H1 (cell line): ENCODE measurements around the gene MUC5B. TPM values are rescaled to one million over a fixed set of nuclear protein-coding genes. Genes with fewer than 3 reads are reported as not detected.

Experiments used
- CTCF ChIA-PET: fragments of 300-600 bp; sonication (Branson Sonifier 250); formaldehyde crosslinking; loops from one replicate; lab custom pipeline; 2021; ENCODE audit not compliant: partially characterized antibody; lab: Charles Lee
- POLR2A ChIA-PET: fragments of 300-600 bp; sonication (Branson Sonifier 250); formaldehyde crosslinking; loops from one replicate; lab custom pipeline; 2021; ENCODE audit warnings: inconsistent platforms; ENCODE audit not compliant: partially characterized antibody; lab: Charles Lee
- DNase-seq, 2 experiments: peaks; one replicate each; pipeline versions ENCODE4 v3.0.0 to v3.0.0-alpha.2; 2010 to 2022; ENCODE audit warnings: low spot score in 2 of 2, low read depth in 1 of 2, mixed read lengths in 1 of 2
- FAIRE-seq: peaks from 2 replicates; lab custom pipeline; 2011; peaks lifted over from hg19 to GRCh38; lab: Jason Lieb, UNC
- H2AFZ ChIP-seq: 2 replicates; pipeline ENCODE4 v1.8.1; 2012; ENCODE audit warnings: low read length, inconsistent platforms
- H2AK5ac ChIP-seq: 2 replicates; pipeline ENCODE4 v1.6.1; 2013; ENCODE audit warnings: low read depth, low read length
- H2BK120ac ChIP-seq: replicated peaks from 2 replicates; pipeline ENCODE3; 2013; ENCODE audit warnings: low read depth, low read length, inconsistent platforms
- H2BK12ac ChIP-seq: 2 replicates; pipeline ENCODE4 v1.6.1; 2013; ENCODE audit warnings: low read depth, low read length
- H2BK15ac ChIP-seq: 2 replicates; pipeline ENCODE4 v1.6.1; 2013; ENCODE audit warnings: low read length
- H2BK20ac ChIP-seq: 2 replicates; pipeline ENCODE4 v1.6.1; 2013; ENCODE audit warnings: low read length
- H2BK5ac ChIP-seq: 2 replicates; pipeline ENCODE4 v1.6.1; 2013; ENCODE audit warnings: low read depth, low read length
- H3K14ac ChIP-seq: 2 replicates; pipeline ENCODE4 v1.6.1; 2013; ENCODE audit warnings: inconsistent platforms; ENCODE audit not compliant: insufficient read length
- H3K18ac ChIP-seq: 2 replicates; pipeline ENCODE4 v1.6.1; 2013; ENCODE audit warnings: low read length; ENCODE audit errors: extremely low read depth
- H3K23ac ChIP-seq: 2 replicates; pipeline ENCODE4 v1.6.1; 2013; ENCODE audit warnings: inconsistent platforms; ENCODE audit not compliant: insufficient read length
- H3K23me2 ChIP-seq: 2 replicates; pipeline ENCODE4 v1.6.1; 2013; ENCODE audit warnings: low read depth, low read length
- H3K27ac ChIP-seq: 2 replicates; pipeline ENCODE4 v1.6.1; 2011; ENCODE audit warnings: low read depth, low read length, inconsistent platforms
- H3K27me3 ChIP-seq, 4 experiments: replicated peaks in 1 of 4; 1 replicate in 1 of 4; 2 replicates in 3 of 4; pipeline versions ENCODE4 v1.6.1 to v1.8.1; 2011 to 2013; ENCODE audit warnings: low read length in 3 of 4, mild to moderate bottlenecking in 3 of 4, inconsistent platforms in 2 of 4, mixed read lengths in 2 of 4, moderate library complexity in 1 of 4; ENCODE audit not compliant: control insufficient read depth in 3 of 4, insufficient read depth in 3 of 4; ENCODE audit errors: extremely low read depth in 1 of 4
- H3K36me3 ChIP-seq, 4 experiments: 2 replicates each; pipeline versions ENCODE4 v1.6.1 to v1.8.1; 2011 to 2013; ENCODE audit warnings: mild to moderate bottlenecking in 4 of 4, low read length in 3 of 4, moderate library complexity in 2 of 4, control low read depth in 1 of 4, inconsistent platforms in 1 of 4; ENCODE audit not compliant: insufficient read depth in 4 of 4, control insufficient read depth in 2 of 4
- H3K4ac ChIP-seq: replicated peaks from 2 replicates; pipeline ENCODE3; 2013; ENCODE audit warnings: low read length, low read depth, mixed read lengths, inconsistent platforms; ENCODE audit not compliant: insufficient read length
- H3K4me1 ChIP-seq, 4 experiments: replicated peaks in 1 of 4; 1 replicate in 1 of 4; 2 replicates in 3 of 4; pipeline versions ENCODE4 v1.6.1 to v1.8.1; 2011 to 2013; ENCODE audit warnings: low read length in 3 of 4, inconsistent platforms in 2 of 4, mixed read lengths in 1 of 4; ENCODE audit not compliant: insufficient read depth in 4 of 4, control insufficient read depth in 3 of 4
- H3K4me2 ChIP-seq, 2 experiments: 2 replicates each; pipeline versions ENCODE4 v1.6.1 to v1.8.1; 2011 to 2013; ENCODE audit warnings: low read depth in 2 of 2, low read length in 2 of 2, control low read depth in 1 of 2, inconsistent platforms in 1 of 2, mild to moderate bottlenecking in 1 of 2; ENCODE audit not compliant: insufficient read depth in 1 of 2
- H3K4me3 ChIP-seq, 4 experiments: fragments of 200-600, 300-600 bp in 1 of 4; sonication (generic), shearing (Covaris generic), sonication (Bioruptor Twin) in 1 of 4; 2 replicates each; pipeline versions ENCODE4 v1.5.1 to v1.8.1; 2011 to 2016; ENCODE audit warnings: low read length in 4 of 4, low read depth in 3 of 4, control low read depth in 2 of 4, inconsistent platforms in 2 of 4, mild to moderate bottlenecking in 2 of 4, mixed read lengths in 1 of 4, moderate library complexity in 1 of 4; ENCODE audit not compliant: insufficient read depth in 2 of 4; ENCODE audit errors: extremely low read depth in 1 of 4
- H3K56ac ChIP-seq: replicated peaks from 2 replicates; pipeline ENCODE3; 2013; ENCODE audit warnings: low read depth, mild to moderate bottlenecking, mixed read lengths, low read length, inconsistent platforms; ENCODE audit not compliant: insufficient read length
- H3K79me1 ChIP-seq: 2 replicates; pipeline ENCODE4 v1.6.1; 2013; ENCODE audit warnings: low read depth, low read length, control low read depth
- H3K79me2 ChIP-seq, 2 experiments: 2 replicates each; pipeline versions ENCODE4 v1.6.1 to v1.8.1; 2012 to 2013; ENCODE audit warnings: low read length in 2 of 2, mild to moderate bottlenecking in 2 of 2, inconsistent platforms in 1 of 2; ENCODE audit not compliant: insufficient read depth in 2 of 2, control insufficient read depth in 1 of 2
- H3K9ac ChIP-seq, 4 experiments: replicated peaks in 1 of 4; 1 replicate in 1 of 4; 2 replicates in 3 of 4; pipeline versions ENCODE4 v1.6.1 to v1.8.1; 2011 to 2013; ENCODE audit warnings: low read depth in 3 of 4, low read length in 3 of 4, control low read depth in 2 of 4, mild to moderate bottlenecking in 2 of 4, moderate library complexity in 2 of 4, inconsistent platforms in 1 of 4; ENCODE audit errors: extremely low read depth in 1 of 4
- H3K9me3 ChIP-seq, 2 experiments: 2 replicates each; pipeline versions ENCODE4 v1.6.1 to v1.8.1; 2012 to 2013; ENCODE audit warnings: mild to moderate bottlenecking in 2 of 2, moderate library complexity in 2 of 2, control low read depth in 1 of 2, inconsistent platforms in 1 of 2, low read depth in 1 of 2, low read length in 1 of 2, mixed read lengths in 1 of 2; ENCODE audit not compliant: insufficient read depth in 2 of 2
- H4K20me1 ChIP-seq, 2 experiments: replicated peaks in 1 of 2; 2 replicates each; pipeline versions ENCODE3 to v1.8.1; 2011 to 2013; ENCODE audit warnings: inconsistent platforms in 2 of 2, low read length in 2 of 2, mild to moderate bottlenecking in 1 of 2; ENCODE audit not compliant: insufficient read depth in 2 of 2, control insufficient read depth in 1 of 2
- H4K5ac ChIP-seq: 2 replicates; pipeline ENCODE4 v1.6.1; 2013; ENCODE audit warnings: low read length, low read depth, mixed read lengths, inconsistent platforms; ENCODE audit not compliant: insufficient read length
- H4K8ac ChIP-seq: 2 replicates; pipeline ENCODE4 v1.8.0; 2013; ENCODE audit warnings: mild to moderate bottlenecking, moderate library complexity, low read length, inconsistent platforms; ENCODE audit not compliant: insufficient read depth; ENCODE audit errors: extremely low read depth
- H4K91ac ChIP-seq: replicated peaks from 2 replicates; pipeline ENCODE3; 2013; ENCODE audit warnings: low read length, mixed read lengths, inconsistent platforms; ENCODE audit not compliant: insufficient read length
- ASH2L ChIP-seq: fragments of 200-600, 300-600 bp; sonication (generic); IDR thresholded peaks from one replicate; pipeline ENCODE4 v1.7.1; 2017; ENCODE audit warnings: low read length
- CHD1 ChIP-seq: IDR thresholded peaks from 2 replicates; pipeline ENCODE4 v1.6.1; 2012; ENCODE audit warnings: low read depth, low read length, improper control_type of control experiment
- EGR1 ChIP-seq: IDR thresholded peaks from 2 replicates; pipeline ENCODE4 v1.6.1; 2011; ENCODE audit warnings: low read depth, low read length, borderline replicate concordance
- GTF2F1 ChIP-seq: IDR thresholded peaks from 2 replicates; pipeline ENCODE4 v1.6.1; 2012; ENCODE audit warnings: low read depth, low read length, improper control_type of control experiment, borderline replicate concordance
- POLR2AphosphoS5 ChIP-seq: IDR thresholded peaks from 2 replicates; pipeline ENCODE4 v1.6.1; 2011; ENCODE audit warnings: low read depth, low read length
- RAD21 ChIP-seq, 2 experiments: IDR thresholded peaks in 1 of 2; conservative IDR thresholded peaks in 1 of 2; 2 replicates each; pipeline ENCODE4 v1.6.1; 2011; ENCODE audit warnings: low read depth in 2 of 2, low read length in 2 of 2, improper control_type of control experiment in 1 of 2, inconsistent platforms in 1 of 2, mild to moderate bottlenecking in 1 of 2, moderate library complexity in 1 of 2
- SIN3A ChIP-seq, 2 experiments: IDR thresholded peaks in 1 of 2; conservative IDR thresholded peaks in 1 of 2; 2 replicates each; pipeline ENCODE4 v1.6.1; 2011 to 2012; ENCODE audit warnings: low read length in 2 of 2, improper control_type of control experiment in 1 of 2, low read depth in 1 of 2, mild to moderate bottlenecking in 1 of 2
- WGBS, 2 experiments: shearing (Covaris generic) in 1 of 2; methylation state at CpG; one replicate each; pipeline versions ENCODE4 v1.1.6 to v1.1.7; 2013 to 2015; ENCODE audit warnings: low lambda C conversion rate in 2 of 2, mixed read lengths in 2 of 2, inconsistent platforms in 1 of 2, low coverage in 1 of 2, missing lambda C conversion rate in 1 of 2; ENCODE audit not compliant: insufficient replicate concordance in 2 of 2, insufficient coverage in 1 of 2, insufficient read length in 1 of 2; ENCODE audit errors: extremely low coverage in 1 of 2, missing lambda C conversion rate in 1 of 2; 5-methylcytosine and 5-hydroxymethylcytosine counted together
- polyA plus RNA-seq, 7 experiments: library from polyadenylated mRNA; depleted of rRNA in 3 of 7; stranded (reverse) in 5 of 7; unstranded in 2 of 7; fragments of >200 nt in 5 of 7; fragments of 200-250 nt in 2 of 7; gene quantifications; 1 replicate in 5 of 7; 2 replicates in 1 of 7; 4 replicates in 1 of 7; pipeline versions ENCODE4 v1.2.1 to v1.2.3, GENCODE V29; 2011 to 2013; ENCODE audit warnings: missing spikeins in 2 of 7, mixed read lengths in 2 of 7
- total RNA-seq: library from RNA; stranded (reverse); fragmentation: NEBNext Ultra II Directional; extraction: Animal tissue kit (Norgen Biotek cat#: 25700); gene quantifications from 2 replicates; pipeline ENCODE4 v1.2.1, GENCODE V29; 2021
- TF ChIP-seq, protein P1 (sequence below): IDR thresholded peaks from 2 replicates; pipeline ENCODE4 v1.6.1; 2012; ENCODE audit warnings: inconsistent platforms

MUC5B gene
- total and polyA plus RNA-seq, 2 of the 8 experiments (the other 6 are each of a cell fraction or from before 2014, with no cell fraction given): 0.02 to 0.03 TPM

DNA sequence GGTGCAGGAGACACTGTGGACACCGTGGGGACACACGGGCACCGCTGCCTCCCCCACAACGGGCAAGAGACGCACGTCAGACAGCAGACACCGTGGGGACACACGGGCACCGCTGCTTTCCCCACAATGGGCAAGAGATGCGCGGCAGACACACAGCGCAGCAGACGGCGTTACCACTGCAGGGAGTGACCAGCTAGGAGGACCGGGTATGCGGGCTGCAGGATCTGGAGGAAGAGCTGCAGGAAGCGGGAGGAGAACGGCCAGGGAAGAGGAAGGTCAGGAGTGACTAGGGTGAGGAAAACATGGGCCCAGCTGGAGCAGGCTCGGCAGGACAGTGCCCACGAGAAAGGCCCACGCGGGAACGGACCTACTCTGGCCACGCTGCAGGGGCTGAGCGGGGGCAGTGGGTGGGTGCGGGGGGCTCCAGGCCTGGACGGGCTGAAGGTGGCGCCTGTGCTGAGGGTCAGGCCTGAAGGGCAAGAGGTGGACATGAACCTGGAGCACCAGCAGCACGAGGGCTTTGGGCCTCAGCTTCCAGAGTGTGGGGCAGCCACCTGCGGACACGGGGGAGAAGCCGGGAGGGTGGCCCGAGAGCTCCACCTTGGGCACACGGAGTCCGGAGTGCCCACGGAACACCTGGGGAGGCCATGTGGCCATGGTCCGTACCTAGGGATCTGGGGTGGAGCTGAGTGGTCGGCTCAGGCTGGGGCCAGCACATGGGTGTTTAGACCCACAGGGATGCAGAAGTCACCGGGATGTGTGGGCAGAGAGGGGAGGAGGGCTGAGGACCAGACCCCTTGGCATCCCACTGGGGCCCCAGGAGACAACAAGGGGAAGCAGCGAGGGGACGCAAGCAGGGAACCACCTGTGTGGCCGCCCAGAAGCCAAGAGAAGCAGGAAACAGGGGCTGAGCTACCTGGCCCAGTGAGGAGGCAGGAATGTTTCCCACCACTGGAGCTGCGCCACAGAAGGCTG, 70.1 kb downstream of the MUC5B start:
- no peak overlapping the region for H2BK12ac ChIP-seq
- H3K23me2 ChIP-seq: no peaks in the 10 kb centered on the region
- 89% methylated on average over 41 of the region's 43 CpGs; no CpG with 5 or more reads in 1 of the 2 experiments for WGBS, 2 experiments
- H4K5ac ChIP-seq: no peak overlapping the region
- DNase-seq (no peak), FAIRE-seq (no peak)
- H3K14ac ChIP-seq: no peak overlapping the region
- no peak overlapping the region for H3K4me2 ChIP-seq
- CTCF ChIA-PET: interaction anchor here (0.5 to 3.2 kb wide), 8 partner anchors 10 to 223 kb away, joined by 3 to 18 read pairs (median 3); no protein-coding TSS in a partner anchor
- no peak overlapping the region for H3K4me3 ChIP-seq
- no peak overlapping the region for H3K23ac ChIP-seq
- H2AK5ac ChIP-seq: no peak overlapping the region
- H2BK5ac ChIP-seq: no peak overlapping the region
- peak overlapping the region; percentile 25; the same call in 1 of the 2 replicates for H4K8ac ChIP-seq
- no peak overlapping the region for H3K4ac ChIP-seq
- no peaks in the 10 kb centered on the region for H3K27me3 ChIP-seq
- no peak overlapping the region for H2BK20ac ChIP-seq
- H2AFZ ChIP-seq: no peak overlapping the region
- peaks cover 0 to 10% of the 10 kb centered on the region in 2 experiments; a peak in 2 of 4 replicates for H3K79me2 ChIP-seq
- H3K9me3 ChIP-seq: peaks cover 0 to 5% of the 10 kb centered on the region in 2 experiments; a peak in 1 of 4 replicates
- peaks cover 6% of the 10 kb centered on the region for H3K79me1 ChIP-seq
- H2BK15ac ChIP-seq: no peak overlapping the region
- no peak overlapping the region for H3K27ac ChIP-seq
- H3K4me1 ChIP-seq: no peaks in the 10 kb centered on the region
- no peak overlapping the region for H3K56ac ChIP-seq
- H3K9ac ChIP-seq: no peak overlapping the region
- POLR2A ChIA-PET: no interaction called here
- peaks cover 9 to 14% of the 10 kb centered on the region in 2 experiments for H4K20me1 ChIP-seq
- H4K91ac ChIP-seq: no peak overlapping the region
- H2BK120ac ChIP-seq: no peak overlapping the region
- peaks cover 0 to 27% (median 3%) of the 10 kb centered on the region in 4 experiments; a peak in 4 of 8 replicates for H3K36me3 ChIP-seq
- no peak overlapping the region for H3K18ac ChIP-seq
- no peak for TF ChIP-seq GTF2F1
- TF ChIP-seq, protein P1, sequence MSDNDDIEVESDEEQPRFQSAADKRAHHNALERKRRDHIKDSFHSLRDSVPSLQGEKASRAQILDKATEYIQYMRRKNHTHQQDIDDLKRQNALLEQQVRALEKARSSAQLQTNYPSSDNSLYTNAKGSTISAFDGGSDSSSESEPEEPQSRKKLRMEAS: no peak
- no peak for TF ChIP-seq SIN3A (conservative IDR thresholded peaks at IDR 0.05 in 1 of 2, IDR thresholded peaks at IDR 0.05 in 1 of 2; ENCODE audit: low read depth in 1 of 2, low read length in 2 of 2)
- no peak for TF ChIP-seq EGR1
- no peak for TF ChIP-seq POLR2AphosphoS5
- TF ChIP-seq RAD21 (IDR thresholded peaks at IDR 0.05 in 1 of 2, conservative IDR thresholded peaks at IDR 0.05 in 1 of 2; ENCODE audit: low read depth in 2 of 2, low read length in 2 of 2): no peak
- TF ChIP-seq ASH2L: no peak
- no peak for TF ChIP-seq CHD1
